Liver (tissue), 3 donors: ENCODE results near the gene FAM241A.

ENCODE experiments used
- EGR1 ChIP-seq, 2 donors: IDR thresholded peaks; 2 replicates each; pipeline ENCODE4 v1.6.1; 2016 to 2018; ENCODE audit warnings: antibody characterized with exemption in 2 of 2, low read depth in 2 of 2
- GABPA ChIP-seq, 2 donors: IDR thresholded peaks in 1 of 2; conservative IDR thresholded peaks in 1 of 2; 2 replicates each; pipeline ENCODE4 v1.6.1; 2016; ENCODE audit warnings: antibody characterized with exemption in 2 of 2, mild to moderate bottlenecking in 1 of 2, moderate library complexity in 1 of 2
- JUND ChIP-seq, 2 donors: IDR thresholded peaks; 2 replicates each; pipeline ENCODE4 v1.6.1; 2016; ENCODE audit warnings: antibody characterized with exemption in 2 of 2
- RAD21 ChIP-seq, 2 donors: IDR thresholded peaks; 2 replicates each; pipeline ENCODE4 v1.6.1; 2016; ENCODE audit warnings: antibody characterized with exemption in 2 of 2, mild to moderate bottlenecking in 2 of 2
- RXRA ChIP-seq, 2 donors: IDR thresholded peaks; 2 replicates each; pipeline ENCODE4 v1.6.1; 2017 to 2018; ENCODE audit warnings: antibody characterized with exemption in 2 of 2, mild to moderate bottlenecking in 1 of 2
- SP1 ChIP-seq: IDR thresholded peaks from 2 replicates; pipeline ENCODE4 v1.6.1; 2018; ENCODE audit warnings: antibody characterized with exemption, mild to moderate bottlenecking
- TAF1 ChIP-seq: conservative IDR thresholded peaks from 2 replicates; pipeline ENCODE4 v1.6.1; 2016; ENCODE audit warnings: antibody characterized with exemption, mild to moderate bottlenecking
- YY1 ChIP-seq: IDR thresholded peaks from 2 replicates; pipeline ENCODE4 v1.6.1; 2016; ENCODE audit warnings: antibody characterized with exemption, mild to moderate bottlenecking
- TF ChIP-seq, protein P1 (sequence below): fragments of 150-350 bp; IDR thresholded peaks from 2 replicates; pipeline ENCODE4 v1.5.1; 2017; ENCODE audit warnings: improper control_type of control experiment, low read depth, low read length; ENCODE audit not compliant: missing input control
- TF ChIP-seq, protein P2 (sequence below): IDR thresholded peaks from 2 replicates; pipeline ENCODE4 v1.6.1; 2016; ENCODE audit warnings: antibody characterized with exemption
- TF ChIP-seq, protein P3 (sequence below): IDR thresholded peaks from 2 replicates; pipeline ENCODE4 v1.6.1; 2016; ENCODE audit warnings: antibody characterized with exemption, mild to moderate bottlenecking
- TF ChIP-seq, protein P4 (sequence below): IDR thresholded peaks from 2 replicates; pipeline ENCODE4 v1.6.1; 2016; ENCODE audit warnings: antibody characterized with exemption
- donor health status: healthy.
- donor health status: healthy.

DNA sequence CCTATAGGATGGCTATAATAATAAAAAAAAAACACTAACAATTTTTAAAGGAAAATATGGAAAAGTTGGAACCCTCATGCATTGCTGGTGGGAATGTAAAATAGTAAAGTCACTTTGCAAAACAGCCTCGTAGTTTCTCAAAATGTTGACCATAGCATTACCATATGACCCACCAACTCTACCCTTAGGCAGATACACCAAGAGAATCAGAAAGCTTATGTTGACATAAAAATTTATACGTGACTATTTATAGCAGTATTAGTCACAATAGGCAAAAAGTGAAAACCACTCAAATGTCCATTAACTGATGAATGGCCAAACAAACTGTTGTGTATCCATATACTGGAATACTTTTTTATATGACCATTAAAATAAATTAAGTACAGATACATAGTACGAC, 19.8 kb upstream of the FAM241A start:
- TF ChIP-seq, protein P1, sequence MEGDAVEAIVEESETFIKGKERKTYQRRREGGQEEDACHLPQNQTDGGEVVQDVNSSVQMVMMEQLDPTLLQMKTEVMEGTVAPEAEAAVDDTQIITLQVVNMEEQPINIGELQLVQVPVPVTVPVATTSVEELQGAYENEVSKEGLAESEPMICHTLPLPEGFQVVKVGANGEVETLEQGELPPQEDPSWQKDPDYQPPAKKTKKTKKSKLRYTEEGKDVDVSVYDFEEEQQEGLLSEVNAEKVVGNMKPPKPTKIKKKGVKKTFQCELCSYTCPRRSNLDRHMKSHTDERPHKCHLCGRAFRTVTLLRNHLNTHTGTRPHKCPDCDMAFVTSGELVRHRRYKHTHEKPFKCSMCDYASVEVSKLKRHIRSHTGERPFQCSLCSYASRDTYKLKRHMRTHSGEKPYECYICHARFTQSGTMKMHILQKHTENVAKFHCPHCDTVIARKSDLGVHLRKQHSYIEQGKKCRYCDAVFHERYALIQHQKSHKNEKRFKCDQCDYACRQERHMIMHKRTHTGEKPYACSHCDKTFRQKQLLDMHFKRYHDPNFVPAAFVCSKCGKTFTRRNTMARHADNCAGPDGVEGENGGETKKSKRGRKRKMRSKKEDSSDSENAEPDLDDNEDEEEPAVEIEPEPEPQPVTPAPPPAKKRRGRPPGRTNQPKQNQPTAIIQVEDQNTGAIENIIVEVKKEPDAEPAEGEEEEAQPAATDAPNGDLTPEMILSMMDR, result no peak
- TF ChIP-seq RAD21 (IDR thresholded peaks at IDR 0.05) (no peak), GABPA (IDR thresholded peaks at IDR 0.05 in 1 of 2, conservative IDR thresholded peaks at IDR 0.05 in 1 of 2) (no peak), YY1 (no peak), SP1 (no peak), TAF1 (no peak), JUND (IDR thresholded peaks at IDR 0.05) (no peak), EGR1 (IDR thresholded peaks at IDR 0.05; ENCODE audit: low read depth in 2 of 2) (no peak), RXRA (IDR thresholded peaks at IDR 0.05) (no peak)
- TF ChIP-seq, protein P2, sequence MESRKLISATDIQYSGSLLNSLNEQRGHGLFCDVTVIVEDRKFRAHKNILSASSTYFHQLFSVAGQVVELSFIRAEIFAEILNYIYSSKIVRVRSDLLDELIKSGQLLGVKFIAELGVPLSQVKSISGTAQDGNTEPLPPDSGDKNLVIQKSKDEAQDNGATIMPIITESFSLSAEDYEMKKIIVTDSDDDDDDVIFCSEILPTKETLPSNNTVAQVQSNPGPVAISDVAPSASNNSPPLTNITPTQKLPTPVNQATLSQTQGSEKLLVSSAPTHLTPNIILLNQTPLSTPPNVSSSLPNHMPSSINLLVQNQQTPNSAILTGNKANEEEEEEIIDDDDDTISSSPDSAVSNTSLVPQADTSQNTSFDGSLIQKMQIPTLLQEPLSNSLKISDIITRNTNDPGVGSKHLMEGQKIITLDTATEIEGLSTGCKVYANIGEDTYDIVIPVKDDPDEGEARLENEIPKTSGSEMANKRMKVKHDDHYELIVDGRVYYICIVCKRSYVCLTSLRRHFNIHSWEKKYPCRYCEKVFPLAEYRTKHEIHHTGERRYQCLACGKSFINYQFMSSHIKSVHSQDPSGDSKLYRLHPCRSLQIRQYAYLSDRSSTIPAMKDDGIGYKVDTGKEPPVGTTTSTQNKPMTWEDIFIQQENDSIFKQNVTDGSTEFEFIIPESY, result no peak
- TF ChIP-seq, protein P3, sequence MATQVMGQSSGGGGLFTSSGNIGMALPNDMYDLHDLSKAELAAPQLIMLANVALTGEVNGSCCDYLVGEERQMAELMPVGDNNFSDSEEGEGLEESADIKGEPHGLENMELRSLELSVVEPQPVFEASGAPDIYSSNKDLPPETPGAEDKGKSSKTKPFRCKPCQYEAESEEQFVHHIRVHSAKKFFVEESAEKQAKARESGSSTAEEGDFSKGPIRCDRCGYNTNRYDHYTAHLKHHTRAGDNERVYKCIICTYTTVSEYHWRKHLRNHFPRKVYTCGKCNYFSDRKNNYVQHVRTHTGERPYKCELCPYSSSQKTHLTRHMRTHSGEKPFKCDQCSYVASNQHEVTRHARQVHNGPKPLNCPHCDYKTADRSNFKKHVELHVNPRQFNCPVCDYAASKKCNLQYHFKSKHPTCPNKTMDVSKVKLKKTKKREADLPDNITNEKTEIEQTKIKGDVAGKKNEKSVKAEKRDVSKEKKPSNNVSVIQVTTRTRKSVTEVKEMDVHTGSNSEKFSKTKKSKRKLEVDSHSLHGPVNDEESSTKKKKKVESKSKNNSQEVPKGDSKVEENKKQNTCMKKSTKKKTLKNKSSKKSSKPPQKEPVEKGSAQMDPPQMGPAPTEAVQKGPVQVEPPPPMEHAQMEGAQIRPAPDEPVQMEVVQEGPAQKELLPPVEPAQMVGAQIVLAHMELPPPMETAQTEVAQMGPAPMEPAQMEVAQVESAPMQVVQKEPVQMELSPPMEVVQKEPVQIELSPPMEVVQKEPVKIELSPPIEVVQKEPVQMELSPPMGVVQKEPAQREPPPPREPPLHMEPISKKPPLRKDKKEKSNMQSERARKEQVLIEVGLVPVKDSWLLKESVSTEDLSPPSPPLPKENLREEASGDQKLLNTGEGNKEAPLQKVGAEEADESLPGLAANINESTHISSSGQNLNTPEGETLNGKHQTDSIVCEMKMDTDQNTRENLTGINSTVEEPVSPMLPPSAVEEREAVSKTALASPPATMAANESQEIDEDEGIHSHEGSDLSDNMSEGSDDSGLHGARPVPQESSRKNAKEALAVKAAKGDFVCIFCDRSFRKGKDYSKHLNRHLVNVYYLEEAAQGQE, result no peak
- TF ChIP-seq, protein P4, sequence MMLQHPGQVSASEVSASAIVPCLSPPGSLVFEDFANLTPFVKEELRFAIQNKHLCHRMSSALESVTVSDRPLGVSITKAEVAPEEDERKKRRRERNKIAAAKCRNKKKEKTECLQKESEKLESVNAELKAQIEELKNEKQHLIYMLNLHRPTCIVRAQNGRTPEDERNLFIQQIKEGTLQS, result no peak
